Activated naive CD8-positive, alpha-beta T cell treated with anti-CD3 and anti-CD28 coated beads, Interleukin-2, amount 10 ng/mL, durations not matched to agents 7 days and 5 days (primary cell): ENCODE data around the gene TRMT44. TPM values are rescaled to one million over a fixed set of nuclear protein-coding genes. Genes with fewer than 3 reads are reported as not detected.
"Not testable (repeated sequence)": the region's sequence is repeated elsewhere in the genome, so short reads cannot be mapped to it uniquely, and the experiment has no call there.

ENCODE experiments used
- ATAC-seq: fragments of 150-1000 bp; cut with Tn5 transposase; one replicate; pipeline ENCODE4 v1.10.0; 2021; ENCODE audit warnings: low read depth, moderate library complexity
- POLR2A ChIA-PET: fragments of 350-600 bp; sonication (Branson Sonifier 250); formaldehyde crosslinking; loops from one replicate; lab custom pipeline; 2021; ENCODE audit warnings: antibody characterized with exemption; lab: Charles Lee
- DNase-seq: peaks from one replicate; pipeline ENCODE4 v3.0.0; 2021
- H3K27ac Mint-ChIP-seq: one replicate; pipeline ENCODE4 v1.8.0; 2022; ENCODE audit warnings: mild to moderate bottlenecking, mixed read lengths
- H3K27me3 Mint-ChIP-seq: one replicate; pipeline ENCODE4 v1.8.0; 2022; ENCODE audit warnings: mild to moderate bottlenecking, moderate library complexity, mixed read lengths
- H3K36me3 Mint-ChIP-seq: one replicate; pipeline ENCODE4 v1.8.0; 2021; ENCODE audit warnings: mild to moderate bottlenecking, mixed read lengths
- H3K4me1 Mint-ChIP-seq: one replicate; pipeline ENCODE4 v1.8.0; 2021; ENCODE audit warnings: mixed read lengths
- H3K4me3 Mint-ChIP-seq: one replicate; pipeline ENCODE4 v1.8.0; 2022; ENCODE audit warnings: mild to moderate bottlenecking, moderate library complexity, mixed read lengths
- H3K9me3 Mint-ChIP-seq: one replicate; pipeline ENCODE4 v1.8.0; 2021; ENCODE audit warnings: mixed read lengths
- total RNA-seq, 2 experiments: library from RNA; stranded (reverse); gene quantifications; one replicate each; pipeline ENCODE4 v1.2.3, GENCODE V29; 2021

Gene TRMT44
- total RNA-seq, 2 experiments from 2014 or later, result 26.1 to 27.9 TPM

DNA sequence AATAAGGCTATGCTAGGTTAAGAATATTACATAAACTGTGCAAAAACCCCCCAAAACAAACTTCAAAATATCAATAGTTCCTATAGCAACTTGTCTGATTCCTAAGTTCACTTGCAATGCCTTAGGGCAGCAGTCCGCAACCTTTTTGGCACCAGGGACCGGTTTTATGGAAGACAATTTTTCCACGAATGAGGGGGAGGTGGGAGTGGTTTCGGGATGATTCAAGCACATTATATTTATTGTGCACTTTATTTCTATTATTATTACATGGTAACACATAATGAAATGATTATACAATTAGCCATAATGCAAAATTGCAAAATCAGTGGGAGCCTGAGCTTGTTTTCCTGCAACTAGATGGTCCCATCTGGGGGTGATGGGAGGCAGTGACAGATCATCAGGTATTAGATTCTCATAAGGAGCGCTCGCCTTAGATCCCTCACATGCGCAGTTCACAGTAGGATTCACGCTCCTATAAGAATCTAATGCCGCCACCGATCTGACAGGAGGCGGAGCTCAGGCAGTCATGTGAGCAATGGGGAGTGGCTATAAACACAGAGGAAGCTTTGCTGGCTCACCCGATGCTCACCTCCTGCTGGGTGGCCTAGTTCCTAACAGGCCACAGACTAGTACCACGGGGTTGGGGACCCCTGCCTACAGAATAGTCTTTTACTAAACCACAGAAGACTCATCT, 39.8 kb upstream of the TRMT44 start:
- Mint-ChIP-seq H3K27me3 (no peaks in the 10 kb centered on the region), H3K36me3 (no peaks in the 10 kb centered on the region), H3K4me3 (no peak overlapping the region), H3K27ac (no peak overlapping the region), H3K9me3 (no peaks in the 10 kb centered on the region), H3K4me1 (no peaks in the 10 kb centered on the region)
- no peak for DNase-seq
- POLR2A ChIA-PET, result no interaction called here
- no peak for ATAC-seq

DNA sequence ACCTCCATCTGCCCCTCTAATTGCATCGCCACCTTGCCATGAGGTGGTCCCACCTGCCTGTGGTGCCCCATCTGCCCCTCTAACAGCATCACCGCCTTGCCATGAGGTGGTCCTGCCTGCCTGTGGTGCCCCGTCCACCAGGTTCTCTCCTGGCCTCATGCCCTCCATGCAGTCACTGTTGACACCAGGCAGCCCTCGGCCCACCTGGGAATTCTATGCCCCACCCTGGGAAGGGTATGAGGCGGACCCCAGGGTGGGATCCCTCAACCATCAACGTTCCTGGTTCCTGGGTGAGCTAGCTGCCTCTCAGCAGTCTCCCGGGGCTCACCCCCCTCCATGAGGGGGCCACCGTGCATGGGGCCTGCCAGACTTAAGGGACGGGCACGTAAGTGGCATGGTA, 38.9 kb upstream of the TRMT44 start:
- Mint-ChIP-seq H3K4me1 (no peaks in the 10 kb centered on the region), H3K27ac (no peak overlapping the region), H3K36me3 (no peaks in the 10 kb centered on the region), H3K27me3 (no peaks in the 10 kb centered on the region), H3K4me3 (no peak overlapping the region), H3K9me3 (no peaks in the 10 kb centered on the region)
- POLR2A ChIA-PET, result no interaction called here
- no peak for ATAC-seq
- no peak for DNase-seq

DNA sequence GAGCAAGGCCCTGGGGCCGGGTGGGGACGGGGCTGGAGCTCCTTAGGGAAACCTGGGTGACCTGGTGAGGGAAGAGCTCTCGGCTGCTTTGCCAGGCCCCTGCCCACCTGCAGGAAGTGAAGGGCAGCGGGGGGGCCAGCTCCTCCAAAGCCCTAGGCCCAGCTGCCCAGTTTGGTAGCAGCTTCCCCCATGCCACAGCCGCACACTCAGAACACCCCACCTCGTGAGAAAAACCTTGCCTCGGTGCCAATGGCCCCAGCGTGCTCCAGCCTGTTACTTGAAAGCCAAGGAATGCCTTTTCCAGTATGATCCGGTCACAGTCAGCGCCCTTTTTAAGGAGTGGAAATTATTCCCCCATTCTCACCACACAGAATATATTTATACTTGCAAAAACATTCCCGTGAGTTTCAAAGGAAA, 38.4 kb upstream of the TRMT44 start:
- Mint-ChIP-seq H3K27ac (no peak overlapping the region), H3K4me1 (no peaks in the 10 kb centered on the region), H3K27me3 (no peaks in the 10 kb centered on the region), H3K36me3 (no peaks in the 10 kb centered on the region), H3K4me3 (no peak overlapping the region), H3K9me3 (no peaks in the 10 kb centered on the region)
- ATAC-seq, result no peak
- POLR2A ChIA-PET, result no interaction called here
- DNase-seq, result no peak

DNA sequence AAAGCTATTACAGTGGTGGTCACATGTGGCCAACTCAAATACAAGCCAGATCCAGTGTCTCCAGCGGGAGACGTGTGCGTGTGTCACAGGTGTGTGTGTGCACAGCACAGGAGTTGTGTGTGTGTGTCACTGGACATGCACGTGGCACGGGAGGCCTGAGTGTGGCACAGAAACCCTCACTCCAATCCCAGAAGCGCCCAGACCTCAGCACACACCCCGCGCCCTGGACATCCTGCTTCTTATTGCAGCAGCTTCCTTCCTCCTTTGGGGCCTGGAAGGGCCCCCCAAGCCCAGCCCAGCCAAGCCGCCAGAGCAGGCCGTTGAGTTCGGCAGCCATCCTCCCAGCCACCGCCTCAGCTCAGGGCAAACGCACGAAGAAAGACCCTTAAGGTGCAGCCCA, 37.9 kb upstream of the TRMT44 start:
- no peak for ATAC-seq
- Mint-ChIP-seq H3K4me3 (no peak overlapping the region), H3K27ac (no peak overlapping the region), H3K4me1 (no peaks in the 10 kb centered on the region), H3K36me3 (no peaks in the 10 kb centered on the region), H3K9me3 (no peaks in the 10 kb centered on the region), H3K27me3 (no peaks in the 10 kb centered on the region)
- POLR2A ChIA-PET, result no interaction called here
- no peak for DNase-seq

DNA sequence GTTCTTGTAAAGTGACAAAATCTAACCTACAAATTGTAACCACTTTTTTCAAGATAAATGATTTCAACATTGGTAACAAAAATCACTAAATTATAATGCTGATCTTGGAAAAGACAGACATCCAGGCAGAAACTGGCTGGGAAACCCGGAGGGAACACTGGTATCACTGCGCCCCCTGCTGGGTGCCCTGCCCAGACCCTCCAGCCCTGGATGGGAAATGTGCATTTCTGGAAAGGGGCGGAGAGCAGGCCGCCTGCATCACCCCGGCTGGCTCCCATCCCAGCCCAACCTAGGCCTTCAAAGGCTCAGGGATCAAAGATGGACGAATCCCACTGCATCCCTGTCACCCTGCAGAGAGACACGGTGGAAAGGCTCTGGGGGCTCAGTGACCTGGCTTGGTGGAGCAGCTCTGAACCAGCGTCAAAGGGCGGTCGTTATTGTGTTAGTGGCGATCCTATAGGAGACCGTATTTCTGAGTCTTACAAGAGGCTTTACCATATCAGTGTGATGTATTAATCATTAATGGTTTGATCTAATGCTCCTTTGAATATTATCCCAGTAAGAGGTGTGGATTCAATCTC, 37.3 kb upstream of the TRMT44 start:
- no peak overlapping the region for H3K27ac Mint-ChIP-seq
- H3K9me3 Mint-ChIP-seq, result no peaks in the 10 kb centered on the region
- ATAC-seq (peak; percentile 67), DNase-seq (peak; percentile 64)
- H3K4me1 Mint-ChIP-seq, result no peaks in the 10 kb centered on the region
- no peaks in the 10 kb centered on the region for H3K36me3 Mint-ChIP-seq
- H3K27me3 Mint-ChIP-seq, result no peaks in the 10 kb centered on the region
- no peak overlapping the region for H3K4me3 Mint-ChIP-seq
- POLR2A ChIA-PET, result no interaction called here

DNA sequence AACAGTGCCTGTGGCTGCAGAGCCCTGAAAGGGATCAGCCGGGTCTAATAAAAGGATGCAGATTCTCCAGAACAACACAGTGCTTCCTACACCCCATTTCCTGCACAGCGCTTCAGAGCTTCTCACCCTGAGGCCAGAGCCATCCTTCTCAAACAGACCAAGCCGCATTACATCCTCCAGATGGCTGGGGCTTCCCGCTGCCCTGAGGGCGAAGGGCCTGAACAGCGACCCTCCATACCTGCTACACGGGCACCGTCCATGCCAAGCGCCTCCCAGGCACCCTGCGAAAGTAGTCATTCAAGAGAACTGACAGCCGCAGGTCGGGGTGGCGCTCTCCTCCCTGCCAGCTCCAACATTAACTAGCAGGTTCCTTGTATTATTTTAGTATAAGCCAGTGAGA, 36.6 kb upstream of the TRMT44 start:
- DNase-seq, result no peak
- Mint-ChIP-seq H3K27ac (no peak overlapping the region), H3K36me3 (no peaks in the 10 kb centered on the region), H3K4me3 (no peak overlapping the region), H3K9me3 (no peaks in the 10 kb centered on the region), H3K27me3 (no peaks in the 10 kb centered on the region), H3K4me1 (no peaks in the 10 kb centered on the region)
- POLR2A ChIA-PET, result no interaction called here
- no peak for ATAC-seq

DNA sequence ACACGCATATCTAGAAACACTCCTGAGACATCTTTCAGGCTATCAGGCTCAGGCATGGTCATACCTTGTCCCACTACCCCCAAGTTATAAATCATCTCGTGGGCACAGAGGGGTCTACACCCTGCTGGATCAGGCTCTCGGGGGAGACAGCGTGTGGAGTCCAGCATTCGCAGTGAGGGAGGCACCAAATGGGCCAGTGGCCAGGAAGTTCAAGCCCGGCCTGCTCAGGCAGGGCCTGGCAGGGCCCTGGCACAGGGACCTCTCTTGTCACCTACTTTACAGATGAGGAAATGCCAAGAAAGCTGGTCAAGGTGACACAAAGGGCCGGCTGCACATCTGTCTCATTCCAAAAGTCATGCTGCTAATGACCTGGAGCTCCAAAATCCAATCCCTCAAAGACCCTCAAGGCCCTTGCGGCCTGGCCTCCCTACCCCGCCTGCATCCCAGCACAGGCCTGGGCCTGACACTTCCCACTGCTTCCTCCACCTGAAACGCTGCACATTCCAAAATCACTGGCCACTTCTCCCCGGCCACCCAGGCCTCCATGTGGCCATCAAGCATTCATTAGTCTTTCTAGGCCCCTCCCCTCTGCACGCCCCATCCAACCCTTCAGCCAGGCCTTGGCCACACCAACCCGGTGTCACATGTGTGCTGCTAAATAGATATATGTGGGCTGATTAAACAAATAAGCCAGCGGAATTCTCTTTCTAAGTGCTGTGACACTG, 35.6 kb upstream of the TRMT44 start:
- POLR2A ChIA-PET, result no interaction called here
- Mint-ChIP-seq H3K9me3 (no peaks in the 10 kb centered on the region), H3K27me3 (no peaks in the 10 kb centered on the region), H3K4me3 (no peak overlapping the region), H3K27ac (no peak overlapping the region), H3K4me1 (peaks cover 7% of the 10 kb centered on the region), H3K36me3 (no peaks in the 10 kb centered on the region)
- DNase-seq (no peak), ATAC-seq (no peak)

DNA sequence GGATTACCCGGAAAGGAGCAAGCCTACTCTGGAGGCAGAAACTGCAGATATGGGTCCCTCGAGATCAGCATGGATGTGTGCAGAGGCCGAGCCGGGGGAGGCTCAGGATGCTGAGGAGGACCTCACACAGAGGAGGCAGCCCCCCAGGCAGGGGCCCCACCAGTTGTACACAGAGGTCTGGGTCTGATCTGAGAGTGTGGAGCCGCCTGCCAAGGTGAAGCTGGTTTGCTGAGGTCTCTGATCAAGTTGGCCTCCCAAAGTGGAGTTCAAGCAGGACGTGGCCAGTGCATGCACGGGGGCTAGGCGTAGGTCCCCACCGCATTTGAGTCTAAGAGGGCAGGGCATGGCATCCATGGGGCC, 35.1 kb upstream of the TRMT44 start:
- POLR2A ChIA-PET, result no interaction called here
- no peak overlapping the region for H3K4me3 Mint-ChIP-seq
- H3K27me3 Mint-ChIP-seq, result no peaks in the 10 kb centered on the region
- DNase-seq (no peak), ATAC-seq (no peak)
- no peak overlapping the region for H3K27ac Mint-ChIP-seq
- H3K9me3 Mint-ChIP-seq, result no peaks in the 10 kb centered on the region
- peaks cover 7% of the 10 kb centered on the region for H3K4me1 Mint-ChIP-seq
- H3K36me3 Mint-ChIP-seq, result no peaks in the 10 kb centered on the region

DNA sequence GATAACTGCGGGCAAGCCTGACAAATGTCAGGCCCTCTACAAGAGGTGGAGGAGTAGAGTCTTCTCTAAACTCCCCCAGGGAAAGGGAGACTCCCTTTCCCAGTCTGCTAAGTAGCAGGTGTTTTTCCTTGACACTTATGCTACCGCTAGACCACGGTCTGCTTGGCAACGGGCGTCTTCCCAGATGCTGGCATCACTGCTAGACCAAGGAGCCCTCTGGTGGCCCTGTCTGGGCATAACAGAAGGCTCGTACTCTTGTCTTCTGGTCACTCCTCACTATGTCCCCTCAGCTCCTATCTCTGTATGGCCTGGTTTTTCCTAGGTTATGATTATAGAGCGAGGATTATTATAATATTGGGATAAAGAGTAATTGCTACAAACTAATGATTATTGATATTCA, 33.7 kb upstream of the TRMT44 start:
- H3K27me3 Mint-ChIP-seq, H3K27ac Mint-ChIP-seq, ATAC-seq, H3K36me3 Mint-ChIP-seq, DNase-seq, POLR2A ChIA-PET, H3K9me3 Mint-ChIP-seq, H3K4me3 Mint-ChIP-seq: not testable (repeated sequence)
- peaks cover 11% of the 10 kb centered on the region for H3K4me1 Mint-ChIP-seq

DNA sequence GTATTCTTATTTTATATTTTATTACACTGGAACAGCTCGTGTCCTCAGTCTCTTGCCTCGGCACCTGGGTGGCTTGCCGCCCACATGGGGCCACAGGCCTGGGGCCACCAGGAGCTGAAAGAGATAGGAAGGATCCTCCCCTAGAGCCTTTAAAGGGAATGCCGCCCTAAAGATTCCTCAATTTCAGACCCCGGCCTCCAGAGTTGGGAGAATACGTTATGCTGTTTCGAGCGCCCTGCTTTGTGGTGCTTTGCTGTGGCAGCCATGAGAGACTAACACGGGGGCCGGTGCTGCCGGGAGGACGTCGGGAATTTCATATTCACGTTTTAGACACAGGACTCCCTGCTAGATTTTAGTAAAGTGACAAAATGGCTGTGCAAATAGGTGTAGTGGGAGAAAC, 33.3 kb upstream of the TRMT44 start:
- no peaks in the 10 kb centered on the region for H3K36me3 Mint-ChIP-seq
- H3K4me1 Mint-ChIP-seq, result peaks cover 11% of the 10 kb centered on the region

DNA sequence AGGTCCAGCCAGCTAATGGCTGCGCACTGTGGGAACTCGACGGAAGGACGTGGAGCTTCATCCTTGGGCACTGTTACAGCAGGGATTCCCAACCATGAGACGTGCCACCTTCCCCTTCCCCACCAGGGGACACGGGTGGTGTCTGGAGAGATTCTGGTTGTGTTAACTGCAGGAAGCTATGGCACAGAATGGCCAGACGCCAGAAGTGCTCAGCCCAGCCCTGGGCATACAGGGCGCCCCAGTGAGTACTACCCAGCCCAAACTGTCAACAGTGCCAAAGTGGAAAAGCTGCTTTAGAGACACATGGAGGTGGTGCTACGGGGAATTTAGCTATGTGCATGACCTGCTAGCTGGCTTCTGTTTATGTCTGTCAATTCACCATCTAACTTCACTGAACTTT, 32.8 kb upstream of the TRMT44 start:
- POLR2A ChIA-PET, result no interaction called here
- Mint-ChIP-seq H3K9me3 (no peaks in the 10 kb centered on the region), H3K4me3 (no peak overlapping the region), H3K4me1 (peaks cover 11% of the 10 kb centered on the region), H3K27me3 (no peaks in the 10 kb centered on the region), H3K27ac (no peak overlapping the region), H3K36me3 (no peaks in the 10 kb centered on the region)
- no peak for ATAC-seq
- no peak for DNase-seq

More for the DNA sequence above, 33.3 kb upstream of the TRMT44 start:
- no peak for DNase-seq
- Mint-ChIP-seq H3K27ac (no peak overlapping the region), H3K9me3 (no peaks in the 10 kb centered on the region), H3K27me3 (no peaks in the 10 kb centered on the region), H3K4me3 (no peak overlapping the region)
- POLR2A ChIA-PET, result no interaction called here
- ATAC-seq, result no peak

DNA sequence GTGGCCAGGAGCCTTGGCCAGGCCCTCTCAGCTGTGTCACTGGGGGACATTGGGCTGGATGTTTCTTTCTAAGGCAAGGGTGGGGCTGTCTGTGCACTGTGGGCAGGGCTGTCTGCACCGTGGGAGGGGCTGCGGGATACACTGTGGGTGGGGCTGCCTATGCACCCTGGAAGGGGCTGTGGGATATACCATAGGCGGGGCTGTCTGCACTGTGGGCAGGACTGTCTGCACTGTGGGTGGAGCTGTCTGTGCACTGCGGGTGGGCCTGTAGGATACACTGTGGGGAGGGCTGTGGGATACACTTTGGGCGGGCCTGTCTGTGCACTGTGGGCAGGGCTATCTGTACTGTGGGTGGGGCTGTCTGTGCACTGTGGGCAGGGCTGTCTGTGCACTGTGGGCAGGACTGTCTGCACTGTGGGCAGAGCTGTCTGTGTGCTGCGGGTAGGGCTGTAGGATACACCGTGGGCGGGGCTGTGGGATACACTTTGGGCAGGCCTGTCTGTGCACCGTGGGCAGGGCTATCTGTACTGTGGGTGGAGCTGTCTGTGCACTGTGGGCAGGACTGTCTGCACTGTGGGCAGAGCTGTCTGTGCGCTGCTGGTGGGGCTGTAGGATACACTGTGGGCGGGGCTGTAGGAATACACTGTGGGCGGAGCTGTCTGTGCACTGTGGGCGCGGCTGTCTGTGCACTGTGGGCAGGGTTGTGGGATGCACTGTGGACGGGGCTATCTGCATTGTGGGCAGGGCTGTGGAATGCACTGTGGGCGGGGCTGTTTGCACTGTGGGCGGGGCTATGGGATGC, 31.1 kb upstream of the TRMT44 start:
- H3K36me3 Mint-ChIP-seq, result peaks cover 6% of the 10 kb centered on the region
- H3K27ac Mint-ChIP-seq, result no peak overlapping the region
- H3K4me3 Mint-ChIP-seq, result no peak overlapping the region
- H3K9me3 Mint-ChIP-seq, result no peaks in the 10 kb centered on the region
- DNase-seq (peak; percentile 37), ATAC-seq (peak; percentile 81)
- no peaks in the 10 kb centered on the region for H3K27me3 Mint-ChIP-seq
- H3K4me1 Mint-ChIP-seq, result peaks cover 16% of the 10 kb centered on the region
- POLR2A ChIA-PET, result no interaction called here

DNA sequence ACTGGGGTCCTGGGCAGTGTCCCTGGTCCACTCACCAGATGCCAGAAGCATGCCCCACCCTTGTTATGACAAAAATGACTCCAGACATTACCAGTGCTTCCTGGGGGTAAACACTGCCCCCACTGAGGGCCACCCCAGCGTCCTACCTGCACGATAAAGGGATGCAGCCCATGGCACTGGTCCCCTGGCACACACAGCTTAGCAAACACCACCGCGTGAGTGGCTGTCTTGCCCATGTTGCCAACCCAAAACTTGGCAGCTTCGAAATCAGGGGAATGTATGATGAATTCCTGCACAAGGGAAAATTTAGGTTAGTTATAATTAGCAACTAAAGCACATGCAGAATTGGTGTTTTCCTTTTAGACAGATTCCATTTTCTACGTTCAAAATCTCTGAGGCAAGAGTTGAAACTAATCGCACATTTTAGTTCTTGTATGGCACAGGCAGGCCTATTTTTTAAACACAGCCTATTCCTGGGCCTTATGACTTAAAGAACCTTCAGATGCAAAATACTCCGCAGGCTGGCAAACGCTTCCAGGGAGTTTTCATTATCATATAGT, 30.4 kb upstream of the TRMT44 start:
- Mint-ChIP-seq H3K4me3 (no peak overlapping the region), H3K27ac (no peak overlapping the region), H3K27me3 (no peaks in the 10 kb centered on the region), H3K4me1 (peaks cover 17% of the 10 kb centered on the region), H3K9me3 (no peaks in the 10 kb centered on the region), H3K36me3 (peaks cover 6% of the 10 kb centered on the region)
- ATAC-seq (no peak), DNase-seq (no peak)
- POLR2A ChIA-PET, result no interaction called here
